CD4-positive, alpha-beta T cell treated with Interleukin-21 for 1 hour (primary cell): ENCODE data around the gene DDX20.
"Not testable (repeated sequence)": the region's sequence is repeated elsewhere in the genome, so short reads cannot be mapped to it uniquely, and the experiment has no call there.

Source experiments
- DNase-seq: peaks from one replicate; pipeline ENCODE4 v3.0.0-alpha.2; 2020

DDX20 gene

GRCh38 chr1:111795401-111795800 is 39.7 kb downstream of the DDX20 start:
- DNase-seq: no peak

GRCh38 chr1:111798580-111798979 is 42.9 kb downstream of the DDX20 start:
- DNase-seq: no peak

GRCh38 chr1:111799722-111800121 is 44.0 kb downstream of the DDX20 start:
- DNase-seq: not testable (repeated sequence)

GRCh38 chr1:111801071-111801850 is 45.6 kb downstream of the DDX20 start:
- no peak for DNase-seq

- no peak for DNase-seq
Measured at GRCh38 chr1:111802110-111802509, 46.4 kb downstream of the DDX20 start.

GRCh38 chr1:111802984-111803383 is 47.3 kb downstream of the DDX20 start:
- no peak for DNase-seq

- DNase-seq: no peak
Measured at GRCh38 chr1:111803951-111804350, 48.2 kb downstream of the DDX20 start.

GRCh38 chr1:111804776-111805175 is 49.1 kb downstream of the DDX20 start:
- no peak for DNase-seq

GRCh38 chr1:111805251-111805650 is 49.5 kb downstream of the DDX20 start:
- DNase-seq: no peak

GRCh38 chr1:111811891-111812290 is 56.2 kb downstream of the DDX20 start:
- DNase-seq: no peak

GRCh38 chr1:111812306-111812705 is 56.6 kb downstream of the DDX20 start:
- DNase-seq: no peak

- DNase-seq: no peak
Measured at GRCh38 chr1:111813440-111814304, 58.0 kb downstream of the DDX20 start.

- no peak for DNase-seq
Measured at GRCh38 chr1:111814305-111814628, 58.6 kb downstream of the DDX20 start.

GRCh38 chr1:111814642-111815041 is 58.9 kb downstream of the DDX20 start:
- DNase-seq: no peak
